ENCODE data around the gene AQP11.
"Not testable (repeated sequence)": the region's sequence is repeated elsewhere in the genome, so short reads cannot be mapped to it uniquely, and the experiment has no call there.

The AQP11 gene, protein sequence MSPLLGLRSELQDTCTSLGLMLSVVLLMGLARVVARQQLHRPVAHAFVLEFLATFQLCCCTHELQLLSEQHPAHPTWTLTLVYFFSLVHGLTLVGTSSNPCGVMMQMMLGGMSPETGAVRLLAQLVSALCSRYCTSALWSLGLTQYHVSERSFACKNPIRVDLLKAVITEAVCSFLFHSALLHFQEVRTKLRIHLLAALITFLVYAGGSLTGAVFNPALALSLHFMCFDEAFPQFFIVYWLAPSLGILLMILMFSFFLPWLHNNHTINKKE

GRCh38 chr11:77589521-77590193 lies at the start of gene AQP11:
Gene AQP11 (plus strand): TSS chr11:77589953. CDS start chr11:77589993, 40 bp downstream.
- peak; percentile 81 for DNase-seq

DNA sequence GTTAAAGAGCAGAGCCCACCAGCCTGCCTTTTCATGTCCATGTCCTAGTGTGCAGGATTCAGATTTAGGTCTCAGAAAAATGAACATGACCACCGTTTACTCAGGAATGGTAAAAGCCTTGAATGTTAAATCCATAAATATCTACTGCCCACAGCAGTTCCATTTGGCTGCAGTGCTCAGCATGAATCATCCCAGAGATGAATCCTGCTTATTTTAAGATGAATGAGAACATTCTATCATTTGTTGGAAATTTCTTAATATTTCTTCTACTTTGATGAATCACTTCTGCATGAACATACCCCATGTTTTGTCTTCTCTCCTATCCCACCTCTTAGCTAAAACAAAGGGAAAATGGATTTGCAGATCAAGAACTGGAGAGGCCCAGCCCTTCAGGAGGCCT lies 47.5 kb upstream of the AQP11 start:
- DNase-seq, result no peak

DNA sequence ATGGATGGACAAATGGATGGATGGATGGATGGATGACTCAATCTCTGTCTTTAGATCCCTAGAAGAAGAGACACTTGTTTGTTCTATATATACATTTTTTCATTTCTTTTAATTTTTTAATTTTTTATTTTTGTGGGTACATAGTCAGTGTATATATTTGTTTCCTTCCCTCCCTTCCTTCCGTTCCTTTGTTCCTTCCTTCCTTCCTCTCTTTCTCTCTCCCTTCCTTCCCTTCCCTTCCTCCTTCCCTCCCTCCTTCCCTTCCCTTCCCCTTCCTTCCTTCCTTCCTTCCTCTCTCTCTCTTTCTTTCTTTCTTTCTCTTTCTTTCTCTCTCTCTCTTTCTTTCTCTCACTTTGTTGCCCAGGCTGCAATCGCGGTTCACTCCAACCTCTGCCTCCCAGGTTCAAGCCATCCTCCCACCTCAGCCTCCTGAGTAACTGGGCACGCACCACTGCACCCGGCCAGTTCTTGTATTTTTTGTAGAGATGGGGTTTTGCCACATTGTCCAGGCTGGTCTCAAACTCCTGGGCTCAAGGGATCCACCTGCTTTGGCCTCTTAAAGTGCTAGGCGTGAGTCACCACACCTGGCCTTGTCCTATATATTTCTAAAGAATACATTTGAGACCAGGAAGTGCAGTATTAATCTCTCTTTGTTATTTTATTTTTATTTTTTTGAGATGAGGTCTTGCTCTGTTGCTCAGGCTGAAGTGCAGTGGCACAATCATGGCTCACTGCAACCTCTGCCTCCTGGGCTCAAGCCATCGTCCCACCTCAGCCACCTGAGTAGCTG lies 42.5 kb upstream of the AQP11 start:
- DNase-seq, result no peak

DNA sequence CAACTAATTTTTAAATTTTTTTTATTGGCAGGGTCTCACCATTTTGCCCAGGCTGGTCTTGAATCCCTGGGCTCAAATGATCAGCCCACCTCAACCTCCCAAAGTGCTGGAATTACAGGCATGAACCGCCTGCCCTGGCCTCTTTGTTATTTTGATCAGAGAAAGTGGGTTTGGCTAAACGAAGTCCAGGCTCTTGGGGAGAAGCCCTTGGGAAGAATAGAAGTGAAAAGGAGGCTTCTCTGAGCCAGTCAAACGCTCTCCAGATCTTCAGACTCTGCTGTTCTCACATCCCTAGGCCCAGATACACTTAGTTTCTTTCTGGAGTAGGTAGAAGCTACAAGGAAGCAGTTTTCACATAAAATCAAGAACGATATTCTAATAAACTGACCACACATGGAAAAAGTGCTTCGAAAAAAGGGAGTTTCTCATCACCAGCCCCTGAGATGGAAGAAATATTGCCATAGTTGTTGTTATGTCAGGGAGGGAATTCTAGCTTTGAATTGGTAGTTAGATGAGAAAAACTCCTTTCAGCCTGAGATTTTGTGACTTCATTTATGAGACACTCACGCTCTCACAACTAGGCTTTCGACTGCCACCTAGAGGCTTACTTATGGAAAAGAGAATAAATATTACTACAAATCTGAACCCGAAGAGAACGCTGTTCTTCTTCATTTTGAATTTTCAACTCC lies 41.7 kb upstream of the AQP11 start:
- no peak for DNase-seq

DNA sequence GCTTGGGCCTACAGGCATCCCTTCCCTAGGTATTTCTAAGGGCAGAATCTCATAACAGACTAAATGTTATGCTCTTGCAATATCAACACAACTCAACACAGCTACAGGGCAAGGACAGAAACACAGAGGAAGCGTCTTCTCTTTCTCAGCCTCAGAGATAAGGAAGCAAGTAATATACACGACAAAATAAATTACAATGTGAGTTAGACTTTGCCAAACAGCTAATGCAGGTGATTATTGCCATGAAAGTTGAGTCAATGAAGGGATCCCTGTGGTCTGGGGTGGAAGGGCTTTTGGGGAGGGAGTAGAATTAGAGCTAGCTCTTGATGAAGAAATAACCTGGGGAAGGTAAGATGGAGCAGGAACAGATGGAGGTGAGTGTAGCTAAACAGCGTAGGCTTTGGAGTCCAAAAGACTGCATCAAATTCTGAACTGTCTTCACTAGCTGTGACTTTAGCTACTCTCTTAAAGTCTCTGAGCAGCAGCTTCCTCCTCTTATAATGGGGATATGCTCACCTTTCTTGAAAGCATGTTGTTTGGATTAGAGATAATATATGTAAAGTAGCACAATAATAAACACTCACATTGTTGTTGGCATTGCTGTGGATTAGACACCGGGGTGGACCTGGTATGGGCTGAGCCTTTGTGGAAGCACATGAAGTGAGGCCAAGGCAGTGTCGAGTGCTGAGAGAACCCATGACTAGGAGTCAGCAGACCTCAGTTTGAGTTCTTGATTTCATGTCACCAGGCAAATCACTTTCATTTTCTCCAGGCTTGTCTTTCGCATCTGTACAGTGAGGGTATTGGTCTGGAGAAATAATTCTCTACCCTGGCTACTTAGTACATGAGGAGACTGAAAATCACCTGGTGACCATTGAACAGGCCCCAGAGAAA lies 41.0 kb upstream of the AQP11 start:
- no peak for DNase-seq

- DNase-seq, result not testable (repeated sequence)
Observed at GRCh38 chr11:77551426-77551825, 38.3 kb upstream of the AQP11 start.

- no peak for DNase-seq
Observed at GRCh38 chr11:77557553-77557952, 32.2 kb upstream of the AQP11 start.

DNA sequence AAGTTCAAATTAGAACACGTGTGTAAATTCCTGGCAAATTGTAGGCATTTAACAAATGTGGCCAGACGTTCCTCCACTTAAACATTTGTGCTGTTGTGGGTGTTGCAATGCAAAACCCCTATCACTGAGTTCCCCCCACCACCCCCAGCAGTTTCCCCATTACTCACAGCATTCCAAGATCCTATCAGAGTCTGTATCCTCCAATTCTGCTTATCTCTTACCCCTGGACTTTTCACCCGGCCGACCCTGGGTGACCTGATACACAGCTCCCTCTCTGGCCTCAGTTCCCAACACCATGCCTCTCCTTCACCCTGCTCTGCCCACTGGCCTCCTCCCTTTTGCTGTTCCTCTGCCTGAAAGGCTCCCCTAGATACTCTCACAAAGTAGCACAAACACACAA lies 31.4 kb upstream of the AQP11 start:
- no peak for DNase-seq

DNA sequence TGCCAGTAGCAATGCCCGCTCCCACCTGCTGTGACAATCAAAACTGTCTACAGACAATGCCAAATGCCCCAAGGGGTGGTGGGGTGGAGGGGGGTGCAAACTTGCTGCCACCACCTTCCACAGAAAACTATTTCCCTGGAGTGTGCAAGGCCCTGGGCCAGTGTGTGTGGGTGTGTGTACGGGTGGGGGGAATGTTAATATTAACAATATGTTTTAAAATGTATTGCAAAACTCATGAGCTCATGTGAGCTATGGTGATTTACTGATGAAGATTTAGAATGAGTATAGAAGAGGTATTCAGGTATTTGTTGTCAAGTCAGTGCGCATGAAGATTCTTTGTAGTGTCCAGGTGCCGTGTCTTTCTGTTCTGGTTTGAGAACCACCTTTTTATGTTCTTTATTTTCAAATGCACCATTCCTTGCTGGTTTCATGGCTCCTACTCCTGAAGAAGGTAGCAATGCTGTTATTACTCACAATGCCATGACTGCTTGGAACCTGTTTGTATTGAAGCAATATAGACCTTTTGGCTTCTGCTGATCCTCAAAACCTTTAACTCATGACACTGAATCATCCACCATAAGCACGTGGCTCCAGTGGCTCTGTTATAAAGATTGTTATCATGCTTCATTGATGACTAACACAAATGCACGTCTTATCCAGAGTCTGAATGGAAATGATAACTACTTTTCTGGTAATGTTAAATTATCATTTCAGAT lies 29.9 kb upstream of the AQP11 start:
- no peak for DNase-seq

DNA sequence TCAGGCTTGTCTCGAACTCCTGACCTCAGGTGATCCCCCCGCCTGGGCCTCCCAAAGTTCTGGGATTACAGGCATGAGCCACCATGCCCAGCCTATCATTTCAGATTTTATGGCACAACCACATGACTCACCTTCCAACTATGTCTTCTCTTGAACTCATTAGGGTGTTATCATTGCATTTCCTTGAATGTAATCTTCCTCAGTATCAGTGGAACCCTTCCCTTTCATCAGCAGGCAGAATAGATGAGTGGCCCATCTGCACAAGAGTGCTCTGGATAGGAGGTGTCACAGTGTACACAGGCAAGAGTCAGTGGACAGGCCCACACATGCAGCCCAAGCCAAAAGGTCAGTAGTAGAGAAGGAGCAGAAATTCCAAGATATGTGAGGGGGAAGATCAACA lies 29.1 kb upstream of the AQP11 start:
- DNase-seq, result no peak

GRCh38 chr11:77561257-77561656 lies 28.5 kb upstream of the AQP11 start:
- DNase-seq, result no peak

DNA sequence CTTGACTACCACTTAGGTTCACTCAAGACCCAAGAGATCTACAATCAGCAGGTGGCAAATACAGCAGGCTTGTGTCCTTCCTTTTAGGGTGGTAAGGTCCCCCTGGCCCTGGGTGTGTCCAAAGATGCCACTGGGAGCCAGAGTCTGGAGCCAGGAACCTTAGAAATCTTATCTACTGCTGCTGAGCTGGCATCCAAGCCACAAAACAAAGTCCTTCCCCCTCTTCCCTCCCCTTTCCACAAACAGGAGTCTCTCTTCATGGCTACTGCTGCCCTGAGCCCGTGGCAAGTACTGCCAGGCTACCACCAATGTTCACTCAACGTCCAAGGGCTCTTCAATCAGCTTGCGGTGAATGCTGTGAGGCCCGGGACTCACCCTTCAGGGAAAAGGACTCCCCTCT lies 21.4 kb upstream of the AQP11 start:
- DNase-seq, result no peak

DNA sequence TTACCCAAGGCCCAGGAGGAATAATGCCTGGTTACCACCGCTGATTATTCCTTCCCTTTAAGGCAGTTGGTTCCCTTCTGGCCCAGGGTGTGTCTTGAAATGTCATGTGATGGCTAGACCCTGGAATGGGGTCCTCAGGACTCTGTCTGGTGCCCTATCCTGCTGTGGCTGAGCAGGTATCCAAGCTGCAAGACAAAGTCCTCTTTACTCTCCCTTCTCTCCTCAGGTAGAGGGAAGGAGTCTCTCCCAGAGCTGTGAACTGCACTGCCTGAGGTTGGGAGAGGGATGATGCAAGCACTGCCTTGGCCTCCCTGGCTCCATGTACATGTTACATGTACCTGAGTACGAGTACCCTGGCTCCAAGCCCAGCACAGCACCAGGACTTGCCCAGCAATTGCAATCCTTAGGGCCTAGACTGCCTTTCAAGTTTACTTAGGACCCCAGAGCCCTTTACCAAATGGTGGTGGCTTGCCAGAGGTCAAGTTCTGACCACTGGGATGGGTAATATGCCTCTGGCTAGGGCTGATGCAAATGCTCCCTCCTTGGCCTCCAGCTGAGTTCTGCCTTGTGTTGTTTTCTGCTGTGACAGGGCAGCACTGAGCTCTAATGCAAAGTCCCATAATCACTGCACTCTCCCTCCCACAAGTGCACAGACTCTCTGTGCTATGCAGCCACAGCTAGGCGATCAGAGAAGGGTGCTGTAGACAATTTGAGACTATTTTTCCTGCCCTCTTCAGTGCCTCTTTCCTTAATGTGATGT lies 20.7 kb upstream of the AQP11 start:
- no peak for DNase-seq

- DNase-seq, result no peak
Observed at GRCh38 chr11:77569676-77570070, 20.1 kb upstream of the AQP11 start.

DNA sequence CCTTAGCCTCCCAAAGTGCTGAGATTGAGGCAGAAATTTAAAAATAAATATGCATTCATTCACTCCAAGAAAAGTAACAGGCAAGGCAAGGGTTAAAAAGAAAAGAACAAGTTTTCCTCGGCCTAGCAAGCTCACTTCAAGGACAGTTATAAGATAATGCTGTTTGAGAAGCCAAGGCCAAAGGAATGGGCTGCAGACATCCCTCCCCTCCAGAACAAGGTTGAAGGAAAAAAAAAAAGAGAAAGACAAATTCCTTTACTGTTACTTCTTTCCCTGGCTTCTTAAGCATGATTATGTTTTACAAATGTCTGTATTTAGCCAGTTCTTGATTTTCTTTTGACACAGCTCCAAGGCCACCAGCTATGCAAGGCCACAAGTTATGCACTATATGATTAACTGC lies 18.9 kb upstream of the AQP11 start:
- not testable (repeated sequence) for DNase-seq

GRCh38 chr11:77575428-77575827 lies 14.3 kb upstream of the AQP11 start:
- DNase-seq, result not testable (repeated sequence)

- no peak for DNase-seq
Observed at GRCh38 chr11:77580712-77581337, 8.9 kb upstream of the AQP11 start.

- DNase-seq, result peak; percentile 84
Observed at GRCh38 chr11:77589181-77589520, 602 bp upstream of the AQP11 start.

DNA sequence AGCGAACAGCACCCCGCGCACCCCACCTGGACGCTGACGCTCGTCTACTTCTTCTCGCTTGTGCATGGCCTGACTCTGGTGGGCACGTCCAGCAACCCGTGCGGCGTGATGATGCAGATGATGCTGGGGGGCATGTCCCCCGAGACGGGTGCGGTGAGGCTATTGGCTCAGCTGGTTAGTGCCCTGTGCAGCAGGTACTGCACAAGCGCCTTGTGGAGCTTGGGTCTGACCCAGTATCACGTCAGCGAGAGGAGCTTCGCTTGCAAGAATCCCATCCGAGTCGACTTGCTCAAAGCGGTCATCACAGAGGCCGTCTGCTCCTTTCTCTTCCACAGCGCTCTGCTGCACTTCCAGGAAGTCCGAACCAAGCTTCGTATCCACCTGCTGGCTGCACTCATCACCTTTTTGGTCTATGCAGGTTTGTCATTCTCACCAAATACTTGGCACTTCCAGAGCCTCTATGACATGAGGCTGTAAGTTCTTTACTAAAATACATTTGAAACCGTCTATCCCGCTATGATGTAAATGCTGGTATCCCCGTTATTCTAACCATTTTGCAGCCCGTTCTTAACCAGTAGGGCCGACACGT lies 535 bp downstream of the AQP11 start:
- no peak for DNase-seq

DNA sequence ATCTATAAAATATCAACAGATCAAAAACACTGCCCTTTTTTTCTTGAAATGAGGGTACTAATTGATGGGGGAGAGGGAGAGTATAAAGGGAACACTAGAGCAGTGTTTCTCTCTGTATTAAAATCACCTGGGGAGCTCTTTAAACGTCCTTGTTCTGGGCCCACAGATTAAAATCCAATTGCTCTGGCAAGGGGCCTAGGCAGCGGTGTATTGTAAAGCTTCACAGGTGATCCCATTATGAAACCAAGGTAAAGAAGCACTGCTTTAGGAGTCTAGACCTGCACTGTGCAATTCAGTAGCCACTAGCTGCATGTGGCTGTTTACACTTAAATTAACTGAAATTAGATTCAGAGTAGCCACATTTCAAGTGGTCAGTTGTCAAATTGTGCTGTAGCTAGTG lies 3.0 kb downstream of the AQP11 start:
- no peak for DNase-seq

Data from activated CD8-positive, alpha-beta memory T cell treated with anti-CD3 and anti-CD28 coated beads for 24 hours (primary cell).